Nephron (organoid): ENCODE measurements around the gene DLG1.

Experiments
- H3K27ac Mint-ChIP-seq, 3 experiments: 2 replicates each; pipeline ENCODE4 v1.8.0; 2020; ENCODE audit warnings: mixed read lengths in 3 of 3, mild to moderate bottlenecking in 2 of 3, moderate library complexity in 1 of 3
- H3K27me3 Mint-ChIP-seq: 2 replicates; pipeline ENCODE4 v1.8.0; 2021; ENCODE audit warnings: low read depth, mild to moderate bottlenecking, moderate library complexity, mixed read lengths
- H3K36me3 Mint-ChIP-seq: 2 replicates; pipeline ENCODE4 v1.8.0; 2020; ENCODE audit warnings: low read depth, mixed read lengths
- H3K4me1 Mint-ChIP-seq: 2 replicates; pipeline ENCODE4 v1.8.0; 2020; ENCODE audit warnings: mixed read lengths
- H3K4me3 Mint-ChIP-seq, 3 experiments: 2 replicates each; pipeline ENCODE4 v1.8.0; 2020; ENCODE audit warnings: mild to moderate bottlenecking in 3 of 3, mixed read lengths in 3 of 3, moderate library complexity in 2 of 3
- H3K9me3 Mint-ChIP-seq: 2 replicates; pipeline ENCODE4 v1.8.0; 2020; ENCODE audit warnings: mixed read lengths
- TF ChIP-seq, protein P1 (sequence below), 3 experiments: fragments of 200-600 bp; sonication (generic); IDR thresholded peaks; one replicate each; pipeline ENCODE4 v1.5.0; 2021; ENCODE audit warnings: antibody characterized with exemption in 3 of 3; ENCODE audit not compliant: unreplicated experiment in 3 of 3

Gene DLG1

DNA sequence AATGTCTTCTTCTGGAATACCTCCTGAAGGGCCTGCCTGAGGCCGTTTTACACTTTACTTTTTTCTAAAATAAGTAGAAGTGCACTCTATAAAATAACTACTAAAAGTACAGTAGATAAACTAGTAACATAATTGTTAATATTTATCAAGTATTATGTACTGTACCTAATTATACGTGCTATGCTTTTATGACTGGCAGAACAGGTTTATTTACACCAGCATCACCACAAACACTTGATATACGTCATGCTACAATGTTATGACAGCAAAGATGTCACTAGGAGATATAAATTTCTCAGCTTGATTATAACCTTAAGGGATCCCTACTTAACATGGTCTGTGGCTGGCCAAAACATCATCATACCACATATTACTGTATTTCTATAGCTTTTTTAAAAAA is 29.4 kb downstream of the DLG1 start:
- peaks cover 41% of the 10 kb centered on the region for H3K36me3 Mint-ChIP-seq
- TF ChIP-seq, protein P1, sequence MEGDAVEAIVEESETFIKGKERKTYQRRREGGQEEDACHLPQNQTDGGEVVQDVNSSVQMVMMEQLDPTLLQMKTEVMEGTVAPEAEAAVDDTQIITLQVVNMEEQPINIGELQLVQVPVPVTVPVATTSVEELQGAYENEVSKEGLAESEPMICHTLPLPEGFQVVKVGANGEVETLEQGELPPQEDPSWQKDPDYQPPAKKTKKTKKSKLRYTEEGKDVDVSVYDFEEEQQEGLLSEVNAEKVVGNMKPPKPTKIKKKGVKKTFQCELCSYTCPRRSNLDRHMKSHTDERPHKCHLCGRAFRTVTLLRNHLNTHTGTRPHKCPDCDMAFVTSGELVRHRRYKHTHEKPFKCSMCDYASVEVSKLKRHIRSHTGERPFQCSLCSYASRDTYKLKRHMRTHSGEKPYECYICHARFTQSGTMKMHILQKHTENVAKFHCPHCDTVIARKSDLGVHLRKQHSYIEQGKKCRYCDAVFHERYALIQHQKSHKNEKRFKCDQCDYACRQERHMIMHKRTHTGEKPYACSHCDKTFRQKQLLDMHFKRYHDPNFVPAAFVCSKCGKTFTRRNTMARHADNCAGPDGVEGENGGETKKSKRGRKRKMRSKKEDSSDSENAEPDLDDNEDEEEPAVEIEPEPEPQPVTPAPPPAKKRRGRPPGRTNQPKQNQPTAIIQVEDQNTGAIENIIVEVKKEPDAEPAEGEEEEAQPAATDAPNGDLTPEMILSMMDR (IDR thresholded peaks at IDR 0.05; ENCODE audit: unreplicated experiment in 3 of 3), result no peak
- H3K9me3 Mint-ChIP-seq, result peaks cover 2% of the 10 kb centered on the region
- H3K4me1 Mint-ChIP-seq, result peaks cover 47% of the 10 kb centered on the region
- peak overlapping the region in 1 of 3 experiments; percentile 45 for H3K27ac Mint-ChIP-seq
- H3K4me3 Mint-ChIP-seq, result no peak overlapping the region
- H3K27me3 Mint-ChIP-seq, result no peaks in the 10 kb centered on the region

DNA sequence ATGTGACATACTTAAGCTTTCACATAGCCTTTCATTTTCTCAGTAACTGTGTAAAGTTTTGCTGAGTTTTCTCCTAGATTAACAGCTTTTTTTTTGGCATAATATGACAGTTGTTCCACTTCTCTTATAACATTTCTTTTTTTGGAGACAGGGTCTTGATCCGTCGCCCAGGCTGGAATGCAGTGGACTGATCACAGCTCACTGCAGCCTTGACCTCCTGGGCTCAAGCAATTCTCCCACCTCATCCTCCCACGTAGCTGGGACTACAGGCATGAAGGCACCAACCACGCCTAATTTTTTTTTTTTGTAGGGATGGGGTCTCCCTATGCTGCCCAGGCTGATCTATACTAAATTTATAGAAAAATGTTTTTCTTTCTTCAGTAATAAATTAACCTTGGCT is 30.1 kb downstream of the DLG1 start:
- TF ChIP-seq, protein P1 (IDR thresholded peaks at IDR 0.05; ENCODE audit: unreplicated experiment in 3 of 3), result no peak

DNA sequence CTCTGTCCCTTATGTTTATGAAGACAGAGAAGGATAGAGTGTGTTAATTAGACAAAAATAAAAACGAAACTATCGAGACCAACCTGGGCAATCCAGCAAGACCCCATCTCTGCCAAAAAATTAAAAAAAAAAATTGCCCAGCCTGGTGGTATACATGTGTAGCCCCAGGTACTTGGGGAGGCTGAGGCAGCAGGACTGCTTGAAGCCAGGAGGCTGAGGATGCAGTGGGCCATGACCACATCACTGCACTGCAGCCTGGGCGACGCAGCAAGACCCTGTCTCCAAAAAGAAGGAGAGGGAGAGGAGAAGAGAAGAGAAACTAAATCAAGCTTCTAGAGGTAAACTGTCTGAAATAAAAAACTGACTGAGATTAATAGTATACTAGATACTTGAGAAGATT is 32.1 kb downstream of the DLG1 start:
- Mint-ChIP-seq H3K4me1 (peaks cover 44% of the 10 kb centered on the region), H3K4me3 (no peak overlapping the region), H3K27ac (no peak overlapping the region), H3K27me3 (no peaks in the 10 kb centered on the region), H3K9me3 (no peaks in the 10 kb centered on the region), H3K36me3 (peaks cover 36% of the 10 kb centered on the region)
- TF ChIP-seq, protein P1 (IDR thresholded peaks at IDR 0.05; ENCODE audit: unreplicated experiment in 3 of 3), result no peak

More for the DNA sequence above, 30.1 kb downstream of the DLG1 start:
- H3K4me1 Mint-ChIP-seq, result peaks cover 47% of the 10 kb centered on the region
- H3K4me3 Mint-ChIP-seq, result no peak overlapping the region
- H3K36me3 Mint-ChIP-seq, result peaks cover 36% of the 10 kb centered on the region
- H3K9me3 Mint-ChIP-seq, result no peaks in the 10 kb centered on the region
- H3K27ac Mint-ChIP-seq, result peak overlapping the region; percentile 52 to 71 (median 52)
- H3K27me3 Mint-ChIP-seq, result no peaks in the 10 kb centered on the region

DNA sequence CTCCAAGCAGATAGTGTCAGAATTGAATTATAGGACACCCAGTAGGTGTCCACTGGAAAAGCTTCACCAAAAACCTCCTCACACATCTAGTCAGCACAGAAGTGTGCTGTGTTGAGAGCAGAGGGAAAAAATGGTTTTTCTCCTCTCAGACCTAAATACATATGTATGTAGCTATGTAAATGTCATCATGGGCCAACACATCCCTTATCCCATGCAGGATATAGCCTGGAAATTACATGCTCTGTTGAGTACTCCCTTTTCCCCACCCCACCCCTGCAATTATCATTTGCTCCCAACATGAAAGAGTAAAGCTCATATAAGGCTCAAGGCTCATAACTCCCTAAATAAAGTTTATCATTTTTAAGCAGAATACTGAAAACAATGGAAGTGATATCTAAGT is 35.7 kb downstream of the DLG1 start:
- Mint-ChIP-seq H3K9me3 (no peaks in the 10 kb centered on the region), H3K36me3 (peaks cover 33% of the 10 kb centered on the region), H3K4me3 (no peak overlapping the region), H3K27me3 (no peaks in the 10 kb centered on the region), H3K27ac (no peak overlapping the region), H3K4me1 (peaks cover 35% of the 10 kb centered on the region)
- TF ChIP-seq, protein P1 (IDR thresholded peaks at IDR 0.05; ENCODE audit: unreplicated experiment in 3 of 3), result no peak

DNA sequence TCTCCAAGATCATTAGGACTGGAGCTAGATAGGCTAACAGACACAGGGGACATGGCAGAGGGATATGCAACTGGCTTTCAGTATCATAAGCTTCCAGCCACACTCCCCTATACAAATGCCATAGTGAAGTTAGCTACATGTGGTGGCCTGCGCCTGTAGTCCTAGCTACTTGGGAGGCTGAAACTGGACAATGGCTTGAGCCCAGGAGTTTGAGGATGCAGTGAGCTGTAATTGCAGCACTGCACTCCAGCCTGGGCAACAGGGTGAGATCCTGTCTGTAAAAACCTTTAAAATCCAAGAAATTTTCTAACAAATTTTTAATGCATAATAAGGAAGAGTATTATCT is 37.3 kb downstream of the DLG1 start:
- Mint-ChIP-seq H3K9me3 (no peaks in the 10 kb centered on the region), H3K36me3 (peaks cover 20% of the 10 kb centered on the region), H3K27ac (no peak overlapping the region), H3K4me1 (peaks cover 36% of the 10 kb centered on the region), H3K27me3 (no peaks in the 10 kb centered on the region), H3K4me3 (no peak overlapping the region)
- TF ChIP-seq, protein P1 (IDR thresholded peaks at IDR 0.05; ENCODE audit: unreplicated experiment in 3 of 3), result no peak

DNA sequence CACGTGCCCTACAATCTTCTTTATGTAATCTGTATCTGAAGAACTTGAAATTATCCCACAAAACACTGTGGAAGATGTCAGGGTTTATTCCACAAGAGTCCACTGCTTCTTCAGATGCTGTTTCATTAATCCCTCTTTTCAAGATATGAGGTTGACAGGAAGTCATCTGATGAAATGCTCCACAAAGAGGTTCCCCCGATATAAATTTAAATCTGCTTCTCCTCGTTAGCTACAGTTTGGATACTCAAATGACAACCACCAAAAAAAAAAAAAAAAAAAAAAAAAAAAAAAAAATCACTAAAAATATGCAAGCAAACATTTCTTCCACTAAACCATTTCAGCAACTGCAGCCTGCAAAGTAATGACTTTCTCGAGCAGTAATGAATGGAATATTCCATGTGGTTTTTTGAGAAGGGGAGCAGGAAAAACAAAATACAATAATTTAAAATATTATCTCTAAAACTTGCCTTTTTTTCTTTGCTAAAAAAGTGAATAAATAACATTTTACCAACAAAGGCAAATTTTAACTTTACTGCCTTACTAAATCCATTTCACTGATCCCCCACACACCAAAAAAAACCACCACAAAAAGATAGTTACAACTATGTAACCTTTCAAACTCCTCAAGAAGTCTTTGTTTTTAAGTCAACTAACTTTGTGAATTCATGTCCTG is 37.8 kb downstream of the DLG1 start:
- TF ChIP-seq, protein P1 (IDR thresholded peaks at IDR 0.05; ENCODE audit: unreplicated experiment in 3 of 3), result no peak
- H3K27ac Mint-ChIP-seq, result no peak overlapping the region
- H3K9me3 Mint-ChIP-seq, result no peaks in the 10 kb centered on the region
- no peak overlapping the region for H3K4me3 Mint-ChIP-seq
- peaks cover 17% of the 10 kb centered on the region for H3K36me3 Mint-ChIP-seq
- H3K27me3 Mint-ChIP-seq, result no peaks in the 10 kb centered on the region
- peaks cover 36% of the 10 kb centered on the region for H3K4me1 Mint-ChIP-seq
